ENCODE data around the gene AMN.

DNA sequence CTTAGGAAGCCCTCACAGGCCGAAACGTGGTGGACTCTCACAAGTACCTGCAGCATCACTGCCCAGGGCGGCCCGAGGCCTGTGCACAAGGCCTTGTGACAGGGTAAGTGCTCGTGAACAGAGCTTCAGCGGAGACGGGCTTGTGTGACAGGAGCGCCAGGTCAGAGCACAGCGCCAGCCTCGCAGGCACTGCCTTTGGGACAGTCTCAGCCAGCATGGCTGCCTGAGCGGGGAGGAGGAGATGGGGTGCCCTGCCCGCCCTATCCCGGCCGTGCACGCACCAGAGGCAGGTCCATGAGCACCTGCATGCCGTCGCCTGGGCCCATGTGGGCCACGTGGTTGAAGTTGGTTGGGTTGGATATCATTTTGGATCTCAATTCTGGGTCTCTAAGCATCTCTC, 16.9 kb downstream of the AMN start:
- TF ChIP-seq, protein P1, sequence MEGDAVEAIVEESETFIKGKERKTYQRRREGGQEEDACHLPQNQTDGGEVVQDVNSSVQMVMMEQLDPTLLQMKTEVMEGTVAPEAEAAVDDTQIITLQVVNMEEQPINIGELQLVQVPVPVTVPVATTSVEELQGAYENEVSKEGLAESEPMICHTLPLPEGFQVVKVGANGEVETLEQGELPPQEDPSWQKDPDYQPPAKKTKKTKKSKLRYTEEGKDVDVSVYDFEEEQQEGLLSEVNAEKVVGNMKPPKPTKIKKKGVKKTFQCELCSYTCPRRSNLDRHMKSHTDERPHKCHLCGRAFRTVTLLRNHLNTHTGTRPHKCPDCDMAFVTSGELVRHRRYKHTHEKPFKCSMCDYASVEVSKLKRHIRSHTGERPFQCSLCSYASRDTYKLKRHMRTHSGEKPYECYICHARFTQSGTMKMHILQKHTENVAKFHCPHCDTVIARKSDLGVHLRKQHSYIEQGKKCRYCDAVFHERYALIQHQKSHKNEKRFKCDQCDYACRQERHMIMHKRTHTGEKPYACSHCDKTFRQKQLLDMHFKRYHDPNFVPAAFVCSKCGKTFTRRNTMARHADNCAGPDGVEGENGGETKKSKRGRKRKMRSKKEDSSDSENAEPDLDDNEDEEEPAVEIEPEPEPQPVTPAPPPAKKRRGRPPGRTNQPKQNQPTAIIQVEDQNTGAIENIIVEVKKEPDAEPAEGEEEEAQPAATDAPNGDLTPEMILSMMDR (conservative IDR thresholded peaks at IDR 0.05 in 1 of 2, IDR thresholded peaks at IDR 0.05 in 1 of 2; ENCODE audit: extremely low read depth in 1 of 2, insufficient read depth in 1 of 2, low read depth in 1 of 2, low read length in 2 of 2) = no peak
- no peak for TF ChIP-seq EZH2 (IDR thresholded peaks at IDR 0.05; ENCODE audit: borderline replicate concordance, low read length)

Measured in mammary epithelial cell (primary cell).